Brain microvascular endothelial cell (primary cell): ENCODE measurements around the gene ID2.
A peak's percentile ranks its signal among the peaks of the same experiment; 100 is the strongest.

Experiments
- DNase-seq: peaks from one replicate; pipeline ENCODE4 v3.0.0-alpha.2; 2020
- H3K27ac ChIP-seq: fragments of 250-450 bp; sonication (Bioruptor Pico); 2 replicates; pipeline ENCODE4 v1.5.1; 2020; ENCODE audit warnings: mild to moderate bottlenecking, moderate library complexity
- H3K27me3 ChIP-seq: fragments of 250-450 bp; sonication (Bioruptor Pico); replicated peaks from 2 replicates; pipeline ENCODE4 v1.5.1; 2020; ENCODE audit warnings: mild to moderate bottlenecking
- H3K36me3 ChIP-seq: fragments of 250-450 bp; sonication (Bioruptor Pico); replicated peaks from 2 replicates; pipeline ENCODE4 v1.5.1; 2020; ENCODE audit warnings: mild to moderate bottlenecking
- H3K4me3 ChIP-seq: 2 replicates; pipeline ENCODE4 v1.5.1; 2011; ENCODE audit warnings: low read depth, mild to moderate bottlenecking, control low read depth, low read length, moderate library complexity
- in situ Hi-C: cut with HindIII; loops from 2 replicates; pipeline ENCODE4 v1.10.0; 2017; ENCODE audit warnings: low sequenced_read_pairs, low pct_ligation_motif_present
- TF ChIP-seq, protein P1 (sequence below): IDR thresholded peaks from 2 replicates; pipeline ENCODE4 v1.5.1; 2011; ENCODE audit warnings: low read depth, mild to moderate bottlenecking, moderate library complexity, low read length, control low read depth, inconsistent platforms; ENCODE audit errors: missing control alignments

Gene ID2, protein sequence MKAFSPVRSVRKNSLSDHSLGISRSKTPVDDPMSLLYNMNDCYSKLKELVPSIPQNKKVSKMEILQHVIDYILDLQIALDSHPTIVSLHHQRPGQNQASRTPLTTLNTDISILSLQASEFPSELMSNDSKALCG

DNA sequence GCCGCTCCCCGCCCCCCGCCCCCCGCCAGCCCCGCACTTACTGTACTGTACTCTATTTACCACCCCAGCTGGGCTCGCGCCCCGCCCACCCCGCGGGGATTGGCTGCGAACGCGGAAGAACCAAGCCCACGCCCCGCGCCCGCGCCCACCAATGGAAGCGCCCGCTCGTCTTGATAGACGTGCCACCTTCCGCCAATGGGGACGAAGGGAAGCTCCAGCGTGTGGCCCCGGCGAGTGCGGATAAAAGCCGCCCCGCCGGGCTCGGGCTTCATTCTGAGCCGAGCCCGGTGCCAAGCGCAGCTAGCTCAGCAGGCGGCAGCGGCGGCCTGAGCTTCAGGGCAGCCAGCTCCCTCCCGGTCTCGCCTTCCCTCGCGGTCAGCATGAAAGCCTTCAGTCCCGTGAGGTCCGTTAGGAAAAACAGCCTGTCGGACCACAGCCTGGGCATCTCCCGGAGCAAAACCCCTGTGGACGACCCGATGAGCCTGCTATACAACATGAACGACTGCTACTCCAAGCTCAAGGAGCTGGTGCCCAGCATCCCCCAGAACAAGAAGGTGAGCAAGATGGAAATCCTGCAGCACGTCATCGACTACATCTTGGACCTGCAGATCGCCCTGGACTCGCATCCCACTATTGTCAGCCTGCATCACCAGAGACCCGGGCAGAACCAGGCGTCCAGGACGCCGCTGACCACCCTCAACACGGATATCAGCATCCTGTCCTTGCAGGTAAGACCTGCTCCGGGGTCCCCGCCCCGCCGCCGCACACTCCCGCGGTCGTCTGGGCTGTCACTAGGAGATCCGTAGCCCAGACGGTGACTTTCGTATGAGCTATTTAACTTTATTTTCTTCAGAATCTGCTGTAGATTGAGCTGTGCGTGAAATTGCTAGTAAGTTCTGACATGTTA, at the start of gene ID2:
ID2 (plus strand) TSS at position 271 of the 907 bp plus-strand sequence; CDS start at position 381, 110 bp downstream.
- TF ChIP-seq, protein P1, sequence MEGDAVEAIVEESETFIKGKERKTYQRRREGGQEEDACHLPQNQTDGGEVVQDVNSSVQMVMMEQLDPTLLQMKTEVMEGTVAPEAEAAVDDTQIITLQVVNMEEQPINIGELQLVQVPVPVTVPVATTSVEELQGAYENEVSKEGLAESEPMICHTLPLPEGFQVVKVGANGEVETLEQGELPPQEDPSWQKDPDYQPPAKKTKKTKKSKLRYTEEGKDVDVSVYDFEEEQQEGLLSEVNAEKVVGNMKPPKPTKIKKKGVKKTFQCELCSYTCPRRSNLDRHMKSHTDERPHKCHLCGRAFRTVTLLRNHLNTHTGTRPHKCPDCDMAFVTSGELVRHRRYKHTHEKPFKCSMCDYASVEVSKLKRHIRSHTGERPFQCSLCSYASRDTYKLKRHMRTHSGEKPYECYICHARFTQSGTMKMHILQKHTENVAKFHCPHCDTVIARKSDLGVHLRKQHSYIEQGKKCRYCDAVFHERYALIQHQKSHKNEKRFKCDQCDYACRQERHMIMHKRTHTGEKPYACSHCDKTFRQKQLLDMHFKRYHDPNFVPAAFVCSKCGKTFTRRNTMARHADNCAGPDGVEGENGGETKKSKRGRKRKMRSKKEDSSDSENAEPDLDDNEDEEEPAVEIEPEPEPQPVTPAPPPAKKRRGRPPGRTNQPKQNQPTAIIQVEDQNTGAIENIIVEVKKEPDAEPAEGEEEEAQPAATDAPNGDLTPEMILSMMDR: peak; percentile 30

DNA sequence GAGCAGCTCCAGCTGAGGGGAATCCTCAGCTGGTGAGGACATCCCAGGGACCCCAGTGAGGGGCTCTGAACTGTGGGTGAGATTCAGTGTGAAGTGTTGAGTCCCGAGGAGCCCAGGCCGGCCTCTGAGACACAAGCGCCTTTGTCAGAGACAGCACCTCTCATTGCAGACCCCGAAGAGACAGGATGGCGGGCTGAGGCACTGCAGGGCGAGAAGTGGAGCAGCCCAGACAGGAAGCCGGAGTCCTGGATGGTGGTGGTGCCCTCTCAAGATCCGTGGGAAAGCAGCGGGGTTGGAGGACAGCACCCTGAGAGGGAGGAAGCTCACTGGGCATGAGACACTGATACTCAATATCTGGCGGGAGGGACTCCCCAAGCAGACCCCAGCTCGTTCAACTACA, 49.1 kb upstream of the ID2 start:
- no peak for DNase-seq
- in situ Hi-C loops: no loop called here
- no peaks in the 10 kb centered on the region for H3K27me3 ChIP-seq
- no peak overlapping the region for H3K4me3 ChIP-seq
- TF ChIP-seq, protein P1: no peak
- no peak overlapping the region for H3K27ac ChIP-seq
- no peaks in the 10 kb centered on the region for H3K36me3 ChIP-seq

More for the DNA sequence above, at the start of gene ID2:
- no peaks in the 10 kb centered on the region for H3K27me3 ChIP-seq
- peak; percentile 97 for DNase-seq
- in situ Hi-C loops: no loop called here
- peak within 1 kb of the TSS; percentile 78 for H3K4me3 ChIP-seq
- no peaks in the 10 kb centered on the region for H3K36me3 ChIP-seq
- peak within 1 kb of the TSS; percentile 53 for H3K27ac ChIP-seq

DNA sequence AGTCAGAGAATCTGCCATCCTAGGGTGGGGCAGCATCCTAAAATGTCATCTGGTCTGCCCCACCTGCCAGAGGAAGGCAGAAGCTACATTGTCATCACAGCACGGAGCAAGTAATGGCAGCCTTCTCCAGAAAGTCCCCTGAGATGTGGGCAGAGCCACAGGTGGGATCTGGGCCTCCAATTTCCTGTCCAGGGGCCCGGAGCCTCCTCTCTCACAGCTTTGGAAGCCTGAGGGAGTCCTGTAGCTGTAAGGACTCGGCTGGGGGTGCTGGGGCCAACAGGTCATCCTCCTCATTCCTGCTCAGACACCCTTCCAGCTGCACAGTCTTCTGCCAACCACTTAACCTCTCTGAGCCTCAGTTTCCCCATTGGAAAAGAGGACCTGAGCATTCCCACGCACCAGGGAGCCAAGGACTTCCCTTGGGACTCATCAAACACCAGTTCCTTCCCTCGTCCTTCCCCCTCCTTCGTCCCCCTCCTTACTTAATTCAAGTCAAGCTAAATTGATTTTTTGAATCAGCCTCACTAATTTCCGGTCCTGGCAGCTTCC, 48.6 kb upstream of the ID2 start:
- Histone ChIP-seq H3K4me3 (no peak overlapping the region), H3K27me3 (no peaks in the 10 kb centered on the region), H3K27ac (peak overlapping the region; percentile 40), H3K36me3 (no peaks in the 10 kb centered on the region)
- in situ Hi-C loops: no loop called here
- no peak for DNase-seq
- TF ChIP-seq, protein P1: no peak

DNA sequence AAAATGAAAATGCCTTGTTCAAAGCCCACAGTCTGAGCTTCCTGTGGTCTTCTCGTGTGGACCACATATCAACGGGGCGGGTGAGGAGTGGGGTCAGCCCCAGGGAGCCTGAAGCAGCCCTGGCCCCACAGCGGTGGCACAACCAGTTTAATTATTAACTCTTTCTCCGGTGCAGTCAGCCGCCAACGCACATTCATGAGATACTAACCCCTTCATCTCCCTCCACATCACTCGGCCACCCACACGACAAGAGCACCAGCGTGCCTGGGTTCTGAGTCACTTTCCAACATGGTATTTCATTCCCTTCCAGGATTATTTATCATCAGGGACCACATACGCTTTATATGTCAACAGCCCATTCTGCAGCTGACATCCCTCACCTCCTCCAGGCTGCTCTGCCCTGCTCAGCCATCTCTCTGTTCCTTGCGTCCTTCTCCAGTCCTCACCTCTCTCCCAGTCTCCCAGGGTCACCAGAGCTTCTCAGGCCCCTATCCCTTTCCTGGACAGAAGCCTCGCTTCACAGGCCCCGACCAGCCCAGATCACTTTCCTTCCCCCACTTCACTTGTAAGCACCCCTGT, 48.0 kb upstream of the ID2 start:
- H3K27ac ChIP-seq: peak overlapping the region; percentile 40
- TF ChIP-seq, protein P1: no peak
- DNase-seq: peak; percentile 85
- in situ Hi-C loops: no loop called here
- H3K36me3 ChIP-seq: no peaks in the 10 kb centered on the region
- H3K4me3 ChIP-seq: peak overlapping the region; percentile 26
- no peaks in the 10 kb centered on the region for H3K27me3 ChIP-seq

DNA sequence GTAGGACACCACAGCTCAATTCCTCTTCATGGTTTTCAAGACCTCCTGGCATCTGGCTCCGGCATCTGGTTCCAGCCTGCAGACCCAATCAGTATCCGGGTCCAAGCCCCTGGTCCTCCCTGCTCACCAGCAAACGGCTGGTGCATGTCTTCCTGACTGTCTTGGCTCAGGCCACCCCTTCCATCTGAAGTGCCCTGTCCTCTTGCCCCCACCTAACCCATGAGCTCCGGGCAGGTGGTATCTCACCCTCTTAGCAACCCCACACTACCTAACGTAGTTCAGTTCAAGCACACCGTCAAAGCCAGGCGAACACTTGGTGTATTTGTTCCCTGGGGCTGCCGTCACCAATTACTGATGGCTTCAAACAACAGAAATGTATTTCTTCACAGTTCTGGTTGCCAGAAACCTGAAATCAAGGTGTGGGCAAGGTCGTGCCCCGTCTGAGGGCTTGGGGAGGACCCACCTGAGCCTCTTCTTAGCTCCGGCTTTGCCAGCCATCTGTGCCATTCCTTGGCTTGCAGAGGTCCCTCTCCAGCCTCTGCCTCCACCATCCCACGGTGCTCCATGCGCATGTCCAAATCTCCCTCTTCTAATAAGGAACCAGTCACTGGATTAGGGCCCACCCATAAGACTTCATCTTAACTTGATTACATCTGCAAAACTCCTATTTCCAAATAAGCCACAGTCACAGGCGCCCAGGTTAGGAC, 47.2 kb upstream of the ID2 start:
- no peak overlapping the region for H3K27ac ChIP-seq

More for the DNA sequence above, 47.2 kb upstream of the ID2 start:
- TF ChIP-seq, protein P1: no peak
- in situ Hi-C loops: no loop called here
- Histone ChIP-seq H3K4me3 (no peak overlapping the region), H3K27me3 (no peaks in the 10 kb centered on the region), H3K36me3 (no peaks in the 10 kb centered on the region)
- no peak for DNase-seq
